Hematopoietic multipotent progenitor cell treated with erythropoietin and hydrocortisone succinate and interleukin-3 and kit ligand, for 8 days (in vitro differentiated cells): ENCODE results near the gene ZNF865.

ENCODE experiments used
- DNase-seq: peaks from one replicate; pipeline ENCODE4 v3.0.0-alpha.2; 2015

Gene ZNF865

GRCh38 chr19:55647732-55648584 is 42.5 kb downstream of the ZNF865 start, which contains the start of gene CCDC106:
Gene CCDC106, plus strand, starts transcription at chr19:55648212. Its CDS starts 835 bp downstream, at chr19:55649047.
- peak; percentile 46 for DNase-seq

- no peak for DNase-seq
Measured at GRCh38 chr19:55648585-55649267, 43.3 kb downstream of the ZNF865 start.

DNA sequence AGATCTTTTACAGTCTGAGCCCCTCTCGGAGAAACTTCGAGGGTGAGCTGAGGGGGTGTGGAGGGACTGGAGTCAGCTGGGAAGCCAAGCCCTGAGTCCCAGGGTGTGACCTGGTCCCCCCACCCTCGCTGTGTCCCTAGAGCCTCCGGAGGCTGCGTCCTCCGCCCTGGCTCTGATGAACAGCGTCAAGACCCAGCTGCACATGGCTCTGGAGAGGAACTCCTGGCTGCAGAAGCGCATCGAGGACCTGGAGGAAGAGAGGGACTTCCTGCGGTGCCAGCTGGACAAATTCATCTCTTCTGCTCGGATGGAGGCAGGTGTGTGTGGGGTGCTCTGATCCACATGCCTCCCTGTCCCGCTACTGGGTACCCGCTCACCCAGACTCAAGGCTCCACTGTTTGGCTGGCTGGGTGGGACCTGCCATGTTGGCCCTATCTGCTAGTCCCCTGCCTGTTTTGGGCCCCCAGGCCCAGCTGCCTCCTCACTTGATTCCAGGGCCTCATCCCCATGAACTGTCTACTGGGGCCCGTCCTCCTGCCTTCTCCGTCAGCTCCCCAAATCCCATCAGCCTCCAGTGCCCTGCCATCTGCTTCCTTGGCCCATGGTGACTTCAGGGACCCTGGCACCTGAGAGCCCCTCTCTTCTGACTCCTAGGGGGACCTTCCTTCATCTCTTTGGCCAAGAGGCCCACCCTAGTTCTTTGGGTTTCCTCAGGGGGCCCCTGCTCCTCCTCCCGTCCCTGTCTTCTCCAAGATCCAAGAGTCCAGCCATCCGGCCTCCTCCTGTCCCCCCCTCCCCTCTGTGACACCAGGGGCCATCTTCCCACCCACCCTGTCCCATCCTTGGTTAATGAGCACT is 44.0 kb downstream of the ZNF865 start:
- DNase-seq: no peak

- no peak for DNase-seq
Measured at GRCh38 chr19:55650126-55650557, 44.7 kb downstream of the ZNF865 start.

GRCh38 chr19:55650602-55651230 is 45.3 kb downstream of the ZNF865 start:
- no peak for DNase-seq

DNA sequence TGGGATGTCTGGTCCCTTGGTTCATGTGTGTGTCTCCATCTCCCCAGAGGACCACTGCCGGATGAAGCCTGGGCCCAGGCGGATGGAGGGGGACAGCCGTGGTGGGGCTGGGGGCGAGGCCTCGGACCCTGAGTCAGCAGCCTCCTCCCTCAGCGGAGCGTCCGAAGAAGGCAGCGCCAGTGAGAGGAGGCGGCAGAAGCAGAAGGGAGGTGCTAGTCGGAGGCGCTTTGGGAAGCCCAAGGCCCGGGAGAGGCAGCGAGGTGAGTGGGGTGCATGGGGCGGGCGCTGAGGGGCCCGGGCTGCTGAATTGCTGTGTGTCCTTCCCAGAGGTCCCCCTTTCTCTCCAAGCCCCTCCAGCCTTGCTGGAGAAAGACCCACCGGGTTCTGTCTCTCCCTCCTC is 45.8 kb downstream of the ZNF865 start:
- no peak for DNase-seq

DNA sequence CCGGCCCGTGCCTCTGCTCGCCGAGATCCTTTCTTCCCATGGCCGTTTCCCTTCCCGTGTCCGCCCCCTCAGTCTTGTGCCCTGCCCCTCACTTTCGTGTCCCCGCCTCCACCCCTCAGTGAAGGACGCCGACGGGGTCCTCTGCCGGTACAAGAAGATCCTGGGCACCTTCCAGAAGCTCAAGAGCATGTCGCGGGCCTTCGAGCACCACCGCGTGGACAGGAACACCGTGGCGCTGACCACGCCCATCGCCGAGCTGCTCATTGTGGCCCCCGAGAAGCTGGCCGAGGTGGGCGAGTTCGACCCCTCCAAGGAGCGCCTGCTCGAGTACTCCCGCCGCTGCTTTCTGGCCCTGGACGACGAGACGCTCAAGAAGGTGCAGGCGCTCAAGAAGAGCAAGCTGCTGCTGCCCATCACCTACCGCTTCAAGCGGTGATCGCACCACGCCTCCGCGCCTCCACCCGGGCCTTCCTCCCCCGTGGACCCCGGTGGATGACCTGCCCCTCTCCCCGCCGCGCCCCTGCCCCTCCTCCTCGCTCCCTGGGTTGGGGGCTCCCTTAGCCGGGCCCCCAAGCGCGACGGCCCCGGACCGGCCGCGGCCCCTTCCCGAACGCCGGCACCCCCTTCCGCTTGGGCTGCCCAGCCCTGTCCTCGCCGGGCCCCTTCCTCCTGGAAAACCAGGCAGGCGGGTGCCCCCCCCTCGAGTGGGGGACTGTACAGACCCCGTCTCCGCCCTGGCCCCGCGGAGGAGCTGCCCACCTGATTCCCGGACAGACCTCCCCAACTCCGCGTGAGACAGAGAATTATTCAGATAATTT is 47.1 kb downstream of the ZNF865 start:
- DNase-seq: no peak

GRCh38 chr19:55653651-55654322 is 48.3 kb downstream of the ZNF865 start:
- peak; percentile 99 for DNase-seq

DNA sequence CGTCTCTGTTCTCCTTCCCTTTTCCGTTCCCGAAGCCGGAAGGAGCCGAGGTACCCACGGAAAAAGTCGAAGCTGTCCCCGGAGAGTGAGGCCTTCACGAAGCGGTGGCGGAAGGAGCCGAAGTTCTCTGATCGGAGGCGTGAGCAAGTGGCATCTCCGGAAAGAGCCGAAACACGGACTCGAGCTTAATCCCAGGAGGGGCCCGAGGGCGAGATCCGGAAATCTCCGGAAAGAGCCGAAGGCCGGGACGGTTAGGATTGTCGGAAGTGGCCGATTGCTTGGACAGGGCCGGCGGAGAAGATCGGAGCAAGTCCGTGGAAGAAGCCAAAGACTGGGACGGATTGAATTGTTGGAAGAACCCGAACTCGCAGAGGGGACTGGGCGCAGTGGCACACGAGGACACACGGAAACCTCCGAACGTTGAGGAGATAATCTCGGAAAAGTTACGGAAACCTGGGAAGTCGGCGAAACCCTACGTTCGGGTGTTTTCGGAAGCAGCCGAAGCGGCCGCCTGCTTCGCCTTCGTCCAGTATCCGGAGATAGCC is 48.9 kb downstream of the ZNF865 start:
- DNase-seq: peak; percentile 100

DNA sequence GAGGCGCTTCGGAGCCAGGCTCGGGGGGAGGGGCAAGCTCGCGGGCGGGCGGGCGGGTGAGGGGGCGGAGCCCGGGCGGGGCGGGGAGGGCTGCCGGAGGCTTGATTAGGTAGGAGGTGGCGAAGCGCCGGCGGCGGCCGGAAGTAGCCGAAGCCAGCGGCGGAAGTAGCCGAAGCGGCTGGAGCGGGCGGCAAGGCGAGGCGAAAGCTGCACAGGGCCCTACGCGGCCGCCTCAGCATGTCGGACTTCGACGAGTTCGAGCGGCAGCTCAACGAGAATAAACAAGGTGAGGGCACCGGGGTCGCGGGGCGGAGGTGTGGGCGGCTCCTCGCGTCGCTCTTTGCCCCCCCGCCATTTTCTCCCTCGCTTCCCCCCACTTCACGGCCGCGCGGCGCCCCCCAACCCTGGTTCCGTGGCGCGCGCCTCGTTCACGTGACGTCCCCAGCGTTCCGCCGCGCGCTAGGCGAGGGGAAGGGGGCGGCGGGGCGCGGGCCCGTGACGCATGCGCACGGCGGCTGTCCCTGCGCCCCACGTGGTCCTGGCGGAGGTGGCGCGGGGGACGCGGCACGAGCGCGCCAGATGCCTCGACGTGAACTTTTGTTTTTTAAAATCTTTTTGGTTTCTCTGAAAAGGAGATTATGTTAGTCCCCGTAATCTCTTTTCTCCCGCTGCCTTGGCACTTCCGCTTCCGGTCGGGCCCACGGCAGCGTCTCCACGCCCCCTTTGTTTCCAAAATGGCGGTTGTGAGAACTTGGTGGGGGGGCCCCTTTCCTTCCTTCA is 49.6 kb downstream of the ZNF865 start, which contains the start of gene U2AF2:
TSS of gene U2AF2 (plus strand) at position 168 of the 780 bp plus-strand sequence. CDS start at position 238, 70 bp downstream.
- DNase-seq: peak; percentile 93

DNA sequence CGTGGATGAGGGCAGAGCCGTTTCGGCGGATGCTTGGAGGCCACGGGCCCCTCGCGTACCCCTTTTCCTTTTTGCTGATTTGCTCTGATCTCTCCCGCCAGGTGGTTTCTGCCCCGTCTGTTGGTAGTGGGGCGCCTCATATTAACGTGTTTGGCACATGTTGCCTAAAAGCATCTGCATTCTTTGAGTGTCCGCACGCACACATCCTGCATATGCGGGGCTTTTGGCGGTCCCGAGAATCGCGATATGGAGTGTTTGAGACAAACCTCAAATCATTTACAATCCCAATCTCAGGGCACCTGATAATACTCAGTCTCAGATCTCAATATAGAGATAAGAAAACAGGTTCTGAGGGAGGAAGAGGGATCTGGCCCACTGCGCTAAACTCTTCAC is 50.2 kb downstream of the ZNF865 start:
- DNase-seq: no peak

DNA sequence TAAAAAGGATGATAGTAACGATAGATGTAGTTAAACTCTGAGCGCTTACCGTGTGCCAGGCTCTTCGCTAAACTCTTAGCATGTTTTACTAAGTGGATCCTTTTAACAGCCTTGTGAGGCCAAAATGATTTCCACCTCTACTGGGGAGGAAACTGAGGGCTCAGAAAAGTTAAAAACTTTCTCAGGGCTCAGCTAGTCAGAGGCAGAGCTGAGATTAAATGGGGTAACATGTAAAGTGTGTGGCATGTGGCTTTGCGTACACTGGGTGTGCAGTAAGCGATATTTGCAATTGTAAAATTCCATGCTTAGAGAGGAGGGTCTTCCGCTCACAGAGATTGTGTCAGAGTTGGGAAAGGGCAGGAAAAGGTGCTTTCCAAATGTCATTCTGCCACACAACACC is 51.1 kb downstream of the ZNF865 start:
- no peak for DNase-seq

DNA sequence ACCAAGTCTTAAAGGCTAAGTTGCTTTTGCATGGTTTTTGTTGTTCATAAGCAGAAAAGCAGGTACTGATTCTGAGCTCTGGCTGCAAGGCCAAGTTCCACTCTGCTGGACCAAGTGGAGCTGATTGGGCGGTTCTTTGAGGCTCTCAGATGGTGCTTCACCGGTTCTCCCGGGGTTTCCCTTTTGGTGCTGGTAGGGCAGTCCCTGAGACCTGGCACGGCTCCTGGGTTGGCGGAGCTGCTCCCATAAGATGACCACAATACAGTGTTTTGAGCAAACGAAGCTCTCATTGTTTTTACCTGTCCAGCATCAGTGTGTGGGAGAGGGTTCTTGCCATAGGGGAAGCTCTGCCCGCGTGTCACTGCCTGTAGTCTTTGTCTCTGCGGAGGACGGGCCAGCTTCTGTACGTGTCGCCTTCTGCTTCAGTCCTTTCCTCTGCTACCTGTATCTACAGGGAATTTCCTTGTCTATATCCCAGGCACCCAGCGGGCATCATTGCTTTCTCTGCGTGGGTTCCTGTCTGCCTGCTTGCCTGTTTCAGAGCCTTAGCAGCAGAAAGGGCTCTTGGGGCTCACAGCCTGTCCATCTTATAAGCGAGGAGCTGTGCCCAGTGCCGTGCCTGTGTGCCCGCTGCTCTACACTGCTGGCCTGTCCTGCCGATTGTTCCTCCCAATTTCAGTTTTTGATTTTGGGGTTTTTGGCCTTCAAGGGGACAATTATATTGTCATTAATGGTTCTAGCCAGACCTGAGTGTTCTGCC is 51.7 kb downstream of the ZNF865 start:
- no peak for DNase-seq

DNA sequence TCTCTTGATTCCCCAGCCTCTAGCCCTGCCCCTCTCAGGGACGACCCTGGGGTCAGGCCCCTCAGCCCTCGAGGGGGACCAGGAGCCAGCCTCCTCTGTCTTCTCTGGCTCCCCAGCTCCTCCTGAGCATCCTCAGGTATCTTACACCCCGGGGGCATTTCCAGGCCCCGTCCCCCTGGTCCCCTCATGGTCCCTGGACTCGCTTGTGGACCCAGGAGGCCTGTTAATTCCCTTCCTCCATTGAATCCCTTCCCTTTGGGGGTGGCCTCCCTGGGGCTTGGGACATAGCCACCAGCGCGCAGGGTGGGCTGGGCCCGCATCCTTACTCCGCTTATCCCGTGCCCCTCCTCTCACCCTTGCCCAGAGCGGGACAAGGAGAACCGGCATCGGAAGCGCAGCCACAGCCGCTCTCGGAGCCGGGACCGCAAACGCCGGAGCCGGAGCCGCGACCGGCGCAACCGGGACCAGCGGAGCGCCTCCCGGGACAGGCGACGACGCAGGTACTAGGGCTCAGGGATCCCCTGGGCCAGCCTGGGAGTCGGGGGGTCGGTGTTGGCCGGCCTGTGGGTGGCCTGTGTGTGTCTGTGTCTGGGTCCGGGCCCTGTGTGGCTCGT is 53.5 kb downstream of the ZNF865 start:
- DNase-seq: no peak

DNA sequence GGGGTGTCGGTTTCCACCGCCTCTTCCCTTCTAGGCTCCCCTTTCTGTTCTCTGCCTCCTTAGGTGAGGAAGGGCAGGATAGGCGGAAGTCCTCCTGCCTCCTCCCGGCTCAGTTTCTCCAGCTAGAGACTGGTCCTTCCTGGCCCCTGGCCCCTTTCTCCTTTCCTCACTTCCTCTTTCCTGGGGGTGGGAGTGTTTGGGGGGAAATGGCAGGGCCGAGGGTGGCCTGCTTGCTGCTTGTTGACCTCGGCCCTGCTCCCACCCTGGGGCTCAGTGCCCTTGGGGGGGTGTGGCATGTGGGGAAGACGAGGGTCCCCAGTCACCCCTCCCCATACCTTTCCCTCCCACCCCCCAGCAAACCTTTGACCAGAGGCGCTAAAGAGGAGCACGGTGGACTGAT is 54.4 kb downstream of the ZNF865 start:
- DNase-seq: no peak

DNA sequence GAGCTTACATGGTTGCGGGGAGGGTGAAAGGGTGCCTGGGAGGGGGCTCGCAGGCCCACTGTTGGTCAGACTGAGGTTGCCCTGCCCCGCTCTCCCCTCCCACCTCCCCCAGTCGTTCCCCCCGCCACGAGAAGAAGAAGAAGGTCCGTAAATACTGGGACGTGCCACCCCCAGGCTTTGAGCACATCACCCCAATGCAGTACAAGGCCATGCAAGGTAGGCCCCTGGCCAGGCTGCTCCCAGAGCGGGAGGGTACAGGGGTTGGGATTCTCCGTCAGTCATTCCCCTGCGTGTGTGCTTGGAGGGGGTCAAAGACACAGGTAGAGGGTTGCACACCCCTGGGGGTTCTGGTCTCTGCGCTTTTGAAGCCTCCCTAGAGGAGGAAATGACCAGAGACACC is 55.0 kb downstream of the ZNF865 start:
- DNase-seq: no peak

GRCh38 chr19:55660991-55661390 is 55.5 kb downstream of the ZNF865 start:
- no peak for DNase-seq

GRCh38 chr19:55661826-55662225 is 56.4 kb downstream of the ZNF865 start:
- no peak for DNase-seq
